DOHH2 (cell line): ENCODE results near the gene PTPRK.

Experiments used
- H3F3A ChIP-seq: fragments of 200-600 bp; sonication (generic), shearing (Covaris generic); 2 replicates; pipeline ENCODE4 v1.6.0; 2016; ENCODE audit warnings: antibody characterized with exemption, mild to moderate bottlenecking; ENCODE audit not compliant: control insufficient read depth, insufficient read depth
- H3K27ac ChIP-seq: fragments of 200-600 bp; sonication (generic); 2 replicates; pipeline ENCODE4 v1.5.1; 2014; ENCODE audit warnings: low read depth, mild to moderate bottlenecking, low read length, moderate library complexity
- H3K27me3 ChIP-seq: fragments of 200-600 bp; sonication (generic); 2 replicates; pipeline ENCODE4 v1.6.1; 2014; ENCODE audit warnings: mild to moderate bottlenecking, low read length, mixed read lengths; ENCODE audit not compliant: control insufficient read depth
- H3K36me3 ChIP-seq: fragments of 200-600 bp; sonication (generic); 2 replicates; pipeline ENCODE4 v1.6.1; 2014; ENCODE audit warnings: mild to moderate bottlenecking, low read length, moderate library complexity, mixed read lengths; ENCODE audit not compliant: control insufficient read depth
- H3K4me1 ChIP-seq: fragments of 200-600 bp; sonication (generic); 2 replicates; pipeline ENCODE4 v1.6.1; 2014; ENCODE audit warnings: mild to moderate bottlenecking, low read length, mixed read lengths; ENCODE audit not compliant: control insufficient read depth
- H3K4me2 ChIP-seq: fragments of 200-600 bp; sonication (generic); 2 replicates; pipeline ENCODE4 v1.6.0; 2014; ENCODE audit warnings: mild to moderate bottlenecking, low read length, moderate library complexity
- H3K4me3 ChIP-seq: fragments of 200-600 bp; sonication (generic); 2 replicates; pipeline ENCODE4 v1.5.1; 2014; ENCODE audit warnings: mild to moderate bottlenecking, low read length, mixed read lengths
- H3K79me2 ChIP-seq: fragments of 200-600 bp; sonication (generic); 2 replicates; pipeline ENCODE4 v1.6.1; 2014; ENCODE audit warnings: mild to moderate bottlenecking, low read length, mixed read lengths; ENCODE audit not compliant: control insufficient read depth
- H3K9me2 ChIP-seq: fragments of 200-600 bp; sonication (generic); replicated peaks from 2 replicates; pipeline ENCODE4 v1.6.1; 2014; ENCODE audit warnings: mild to moderate bottlenecking, low read length, mixed read lengths; ENCODE audit not compliant: control insufficient read depth
- H3K9me3 ChIP-seq: fragments of 200-600 bp; sonication (generic); 2 replicates; pipeline ENCODE4 v1.6.1; 2014; ENCODE audit warnings: antibody characterized with exemption, low read length, mixed read lengths; ENCODE audit not compliant: control insufficient read depth, insufficient read depth
- H4K20me1 ChIP-seq: fragments of 200-600 bp; sonication (generic); 2 replicates; pipeline ENCODE4 v1.6.0; 2014; ENCODE audit warnings: low read depth, mild to moderate bottlenecking, antibody characterized with exemption, low read length, moderate library complexity; ENCODE audit not compliant: control insufficient read depth, insufficient read depth
- EZH2phosphoT487 ChIP-seq: fragments of 200-600 bp; sonication (generic); IDR thresholded peaks from 2 replicates; pipeline ENCODE4 v1.6.1; 2017; ENCODE audit warnings: borderline replicate concordance, mild to moderate bottlenecking, antibody characterized with exemption, low read length, moderate library complexity, mixed read lengths
- TF ChIP-seq, protein P1 (sequence below): fragments of 200-600 bp; sonication (generic); IDR thresholded peaks from one replicate; pipeline ENCODE4 v1.5.1; 2014; ENCODE audit warnings: antibody characterized with exemption, mild to moderate bottlenecking, low read depth, low read length; ENCODE audit not compliant: poor library complexity, severe bottlenecking

Gene PTPRK

DNA sequence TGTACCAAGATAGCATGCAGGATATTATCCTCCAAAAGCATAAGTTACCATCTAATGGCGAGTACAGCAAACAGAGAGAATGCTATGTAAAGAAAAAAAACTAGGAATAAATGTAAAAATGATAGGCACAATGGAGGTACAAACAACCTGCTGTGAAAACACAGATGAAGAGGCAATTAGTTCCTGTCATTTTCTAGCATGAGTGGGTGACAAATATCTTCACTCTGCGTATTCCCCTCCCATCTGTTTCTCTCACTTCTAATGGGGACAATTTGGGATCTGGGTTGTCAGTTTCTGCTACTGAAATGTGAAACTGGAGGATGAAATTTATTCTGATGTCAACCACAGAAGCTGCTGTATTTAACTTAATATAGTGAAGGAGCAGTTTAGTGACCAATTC is 11.7 kb upstream of the PTPRK start:
- no peak for TF ChIP-seq EZH2phosphoT487
- TF ChIP-seq, protein P1, sequence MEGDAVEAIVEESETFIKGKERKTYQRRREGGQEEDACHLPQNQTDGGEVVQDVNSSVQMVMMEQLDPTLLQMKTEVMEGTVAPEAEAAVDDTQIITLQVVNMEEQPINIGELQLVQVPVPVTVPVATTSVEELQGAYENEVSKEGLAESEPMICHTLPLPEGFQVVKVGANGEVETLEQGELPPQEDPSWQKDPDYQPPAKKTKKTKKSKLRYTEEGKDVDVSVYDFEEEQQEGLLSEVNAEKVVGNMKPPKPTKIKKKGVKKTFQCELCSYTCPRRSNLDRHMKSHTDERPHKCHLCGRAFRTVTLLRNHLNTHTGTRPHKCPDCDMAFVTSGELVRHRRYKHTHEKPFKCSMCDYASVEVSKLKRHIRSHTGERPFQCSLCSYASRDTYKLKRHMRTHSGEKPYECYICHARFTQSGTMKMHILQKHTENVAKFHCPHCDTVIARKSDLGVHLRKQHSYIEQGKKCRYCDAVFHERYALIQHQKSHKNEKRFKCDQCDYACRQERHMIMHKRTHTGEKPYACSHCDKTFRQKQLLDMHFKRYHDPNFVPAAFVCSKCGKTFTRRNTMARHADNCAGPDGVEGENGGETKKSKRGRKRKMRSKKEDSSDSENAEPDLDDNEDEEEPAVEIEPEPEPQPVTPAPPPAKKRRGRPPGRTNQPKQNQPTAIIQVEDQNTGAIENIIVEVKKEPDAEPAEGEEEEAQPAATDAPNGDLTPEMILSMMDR = no peak
- Histone ChIP-seq H3K4me2 (no peak overlapping the region), H3K27me3 (no peaks in the 10 kb centered on the region), H3K36me3 (no peaks in the 10 kb centered on the region), H3F3A (no peaks in the 10 kb centered on the region), H3K27ac (no peak overlapping the region), H3K9me3 (no peaks in the 10 kb centered on the region), H3K4me1 (no peaks in the 10 kb centered on the region), H3K4me3 (no peak overlapping the region), H4K20me1 (no peaks in the 10 kb centered on the region), H3K9me2 (no peaks in the 10 kb centered on the region), H3K79me2 (no peaks in the 10 kb centered on the region)

DNA sequence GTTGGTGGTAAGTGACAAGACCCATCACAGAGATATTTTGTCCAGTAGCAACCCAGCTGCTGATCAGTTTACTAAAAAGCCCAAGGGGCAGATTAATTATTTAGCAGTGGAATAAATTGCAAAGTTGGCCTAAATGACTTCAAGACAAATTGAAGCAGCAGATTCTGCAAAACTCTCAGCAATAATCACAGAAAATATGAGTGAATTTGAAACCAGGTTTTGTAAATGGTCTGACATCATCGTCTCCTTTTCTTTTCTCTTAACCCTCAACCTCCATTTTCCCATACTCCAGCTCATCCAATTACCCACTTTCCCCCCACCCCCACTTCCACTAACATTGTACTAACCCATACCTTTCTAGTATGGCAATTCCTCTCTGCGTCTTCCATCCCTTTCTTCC is 11.3 kb upstream of the PTPRK start:
- TF ChIP-seq, protein P1 = no peak
- TF ChIP-seq EZH2phosphoT487 = no peak
- Histone ChIP-seq H3F3A (no peaks in the 10 kb centered on the region), H3K79me2 (no peaks in the 10 kb centered on the region), H3K36me3 (no peaks in the 10 kb centered on the region), H3K9me2 (no peaks in the 10 kb centered on the region), H3K4me1 (no peaks in the 10 kb centered on the region), H3K4me3 (no peak overlapping the region), H4K20me1 (no peaks in the 10 kb centered on the region), H3K27me3 (no peaks in the 10 kb centered on the region), H3K9me3 (no peaks in the 10 kb centered on the region), H3K27ac (no peak overlapping the region), H3K4me2 (no peak overlapping the region)

DNA sequence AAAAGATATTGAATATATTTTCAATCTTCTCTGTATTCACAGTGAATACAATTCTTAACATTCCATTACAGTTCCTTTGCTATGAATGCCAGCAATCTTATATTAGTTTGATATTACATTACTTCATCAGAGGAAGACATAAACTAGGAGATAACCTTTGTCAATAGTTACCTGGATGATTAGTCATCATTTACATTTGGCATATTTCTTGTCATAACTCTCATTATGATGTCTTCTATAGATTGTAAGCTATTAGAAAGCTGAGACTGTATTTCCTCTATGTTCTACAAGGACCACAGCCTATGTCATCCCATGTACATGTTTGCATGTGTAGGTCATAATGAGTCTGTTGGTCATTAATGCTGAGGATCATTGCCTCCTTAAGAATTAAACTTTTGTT is 7.8 kb upstream of the PTPRK start:
- Histone ChIP-seq H3K27ac (no peak overlapping the region), H3K9me2 (no peaks in the 10 kb centered on the region), H3K9me3 (no peaks in the 10 kb centered on the region), H3F3A (no peaks in the 10 kb centered on the region), H4K20me1 (no peaks in the 10 kb centered on the region), H3K4me3 (no peak overlapping the region), H3K79me2 (no peaks in the 10 kb centered on the region), H3K4me2 (no peak overlapping the region), H3K27me3 (no peaks in the 10 kb centered on the region), H3K36me3 (no peaks in the 10 kb centered on the region), H3K4me1 (no peaks in the 10 kb centered on the region)
- TF ChIP-seq, protein P1 = no peak
- no peak for TF ChIP-seq EZH2phosphoT487

DNA sequence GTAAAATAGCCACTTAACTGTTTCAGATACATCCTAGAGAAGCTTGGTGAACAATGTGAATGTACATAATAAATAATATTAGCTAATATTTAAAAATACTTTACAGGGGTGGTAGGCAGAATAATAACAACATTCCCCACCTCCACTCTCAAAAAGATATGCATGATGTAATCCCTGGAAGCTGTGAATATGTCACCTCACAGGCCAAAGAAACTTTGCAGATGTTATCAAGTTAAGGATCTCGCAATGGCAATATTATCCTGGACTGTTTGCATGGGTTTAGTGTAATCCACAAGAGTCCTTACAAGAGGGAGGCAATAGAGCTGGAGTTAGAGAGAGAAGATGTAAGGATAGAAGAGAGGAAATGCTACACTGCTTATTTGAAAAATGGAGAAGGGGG is 7.0 kb upstream of the PTPRK start:
- Histone ChIP-seq H3K79me2 (no peaks in the 10 kb centered on the region), H3K4me1 (no peaks in the 10 kb centered on the region), H3K4me3 (no peak overlapping the region), H4K20me1 (no peaks in the 10 kb centered on the region), H3K9me2 (no peaks in the 10 kb centered on the region), H3K9me3 (no peaks in the 10 kb centered on the region), H3K4me2 (no peak overlapping the region), H3K36me3 (no peaks in the 10 kb centered on the region), H3F3A (no peaks in the 10 kb centered on the region), H3K27me3 (no peaks in the 10 kb centered on the region), H3K27ac (no peak overlapping the region)
- no peak for TF ChIP-seq EZH2phosphoT487
- TF ChIP-seq, protein P1 = no peak
